Endothelial cell of umbilical vein (primary cell): Measurements from ENCODE around the gene B3GALNT1. TPM values are rescaled to one million over a fixed set of nuclear protein-coding genes. Genes with fewer than 3 reads are reported as not detected.

Experiments
- BruUV-seq: library from RNA; stranded (reverse); fragments of 400-500 nt; replicated peaks from 2 replicates; lab custom pipeline; 2021; lab: Mats Ljungman, UMichigan
- CTCF ChIA-PET: fragments of 300-600, 350-600 bp; sonication (Branson Sonifier 250); formaldehyde crosslinking; loops from one replicate; lab custom pipeline; 2021; ENCODE audit warnings: antibody characterized with exemption, inconsistent platforms; lab: Charles Lee
- POLR2A ChIA-PET: fragments of 300-600, 350-600 bp; sonication (Branson Sonifier 250); formaldehyde crosslinking; loops from one replicate; lab custom pipeline; 2021; ENCODE audit warnings: antibody characterized with exemption, inconsistent platforms; lab: Charles Lee
- DNase-seq: peaks from one replicate; pipeline ENCODE4 v3.0.0-alpha.2; 2011; ENCODE audit warnings: low read depth, low spot score
- FAIRE-seq: peaks from 2 replicates; lab custom pipeline; 2011; peaks lifted over from hg19 to GRCh38; lab: Jason Lieb, UNC
- H2AFZ ChIP-seq: 2 replicates; pipeline ENCODE4 v1.6.0; 2012; ENCODE audit warnings: low read depth, low read length, control low read depth, inconsistent platforms
- H3K27ac ChIP-seq: 2 replicates; pipeline ENCODE4 v1.5.1; 2011; ENCODE audit warnings: low read depth, mild to moderate bottlenecking, control low read depth, low read length, moderate library complexity; ENCODE audit not compliant: insufficient read depth
- H3K27me3 ChIP-seq, 2 experiments: 2 replicates each; pipeline versions ENCODE4 v1.6.0 to v1.6.1; 2011; ENCODE audit warnings: low read length in 2 of 2, mixed read lengths in 1 of 2; ENCODE audit not compliant: control insufficient read depth in 2 of 2, insufficient read depth in 2 of 2
- H3K36me3 ChIP-seq, 2 experiments: 2 replicates in 1 of 2; 3 replicates in 1 of 2; pipeline ENCODE4 v1.5.1; 2011; ENCODE audit warnings: low read length in 2 of 2, mild to moderate bottlenecking in 1 of 2, moderate library complexity in 1 of 2; ENCODE audit not compliant: control insufficient read depth in 2 of 2, insufficient read depth in 2 of 2; ENCODE audit errors: extremely low read depth in 1 of 2
- H3K4me1 ChIP-seq: 3 replicates; pipeline ENCODE4 v1.5.1; 2011; ENCODE audit warnings: mild to moderate bottlenecking, low read length; ENCODE audit not compliant: control insufficient read depth, insufficient read depth; ENCODE audit errors: extremely low read depth
- H3K4me2 ChIP-seq: 2 replicates; pipeline ENCODE4 v1.6.1; 2011; ENCODE audit warnings: low read length, control low read depth, mixed read lengths; ENCODE audit not compliant: insufficient read depth
- H3K4me3 ChIP-seq, 3 experiments: fragments of 200-600 bp in 1 of 3; sonication (generic), shearing (Covaris generic) in 1 of 3; replicated peaks in 1 of 3; 2 replicates each; pipeline ENCODE4 v1.5.1; 2011 to 2016; ENCODE audit warnings: control low read depth in 3 of 3, low read length in 3 of 3, mild to moderate bottlenecking in 2 of 3, inconsistent platforms in 1 of 3, low read depth in 1 of 3, moderate library complexity in 1 of 3; ENCODE audit not compliant: insufficient read depth in 1 of 3
- H3K79me2 ChIP-seq: 2 replicates; pipeline ENCODE4 v1.6.0; 2012; ENCODE audit warnings: low read length, inconsistent platforms; ENCODE audit not compliant: control insufficient read depth, insufficient read depth
- H3K9ac ChIP-seq: replicated peaks from 2 replicates; pipeline ENCODE3; 2011; ENCODE audit warnings: low read length, control low read depth; ENCODE audit not compliant: insufficient read depth; ENCODE audit errors: extremely low read depth
- H3K9me1 ChIP-seq: replicated peaks from 3 replicates; pipeline ENCODE4 v1.6.0; 2011; ENCODE audit warnings: mild to moderate bottlenecking, low read length; ENCODE audit not compliant: control insufficient read depth, insufficient read depth; ENCODE audit errors: extremely low read depth
- H3K9me3 ChIP-seq: replicated peaks from 2 replicates; pipeline ENCODE4 v1.5.1; 2012; ENCODE audit warnings: low read length, inconsistent platforms; ENCODE audit not compliant: control insufficient read depth, insufficient read depth
- H4K20me1 ChIP-seq: replicated peaks from 2 replicates; pipeline ENCODE3; 2011; ENCODE audit warnings: mild to moderate bottlenecking, low read length; ENCODE audit not compliant: control insufficient read depth, insufficient read depth; ENCODE audit errors: extremely low read depth
- CTCF ChIP-seq, 2 donors: IDR thresholded peaks; 1 replicate in 1 of 2; 2 replicates in 1 of 2; pipeline ENCODE4 v1.5.1; 2011; ENCODE audit warnings: low read length in 2 of 2, mild to moderate bottlenecking in 2 of 2, moderate library complexity in 2 of 2, control low read depth in 1 of 2, inconsistent platforms in 1 of 2, low read depth in 1 of 2; ENCODE audit not compliant: insufficient read depth in 1 of 2; ENCODE audit errors: extremely low read depth in 1 of 2
- EZH2 ChIP-seq: IDR thresholded peaks from 2 replicates; pipeline ENCODE4 v1.6.1; 2012; ENCODE audit warnings: borderline replicate concordance, low read depth, mild to moderate bottlenecking, moderate library complexity, low read length, inconsistent platforms; ENCODE audit not compliant: severe bottlenecking
- FOS ChIP-seq: IDR thresholded peaks from 2 replicates; pipeline ENCODE4 v1.6.1; 2011; ENCODE audit warnings: mild to moderate bottlenecking, low read length, moderate library complexity, borderline replicate concordance; ENCODE audit not compliant: insufficient read depth
- GATA2 ChIP-seq: IDR thresholded peaks from 2 replicates; pipeline ENCODE4 v1.7.0; 2011; ENCODE audit warnings: low read depth, mild to moderate bottlenecking, moderate library complexity, mixed read lengths, low read length; ENCODE audit not compliant: insufficient read length, insufficient read depth
- JUN ChIP-seq: IDR thresholded peaks from 2 replicates; pipeline ENCODE4 v1.6.1; 2011; ENCODE audit warnings: borderline replicate concordance, low read depth; ENCODE audit not compliant: insufficient read length, insufficient read depth
- MAX ChIP-seq: IDR thresholded peaks from 2 replicates; pipeline ENCODE4 v1.6.1; 2011; ENCODE audit not compliant: insufficient read depth, insufficient read length
- MYC ChIP-seq: IDR thresholded peaks from one replicate; pipeline ENCODE4 v1.6.1; 2011; ENCODE audit warnings: mild to moderate bottlenecking, low read depth, low read length
- POLR2A ChIP-seq: IDR thresholded peaks from 2 replicates; pipeline ENCODE4 v1.6.1; 2012; ENCODE audit warnings: low read depth, mild to moderate bottlenecking, control low read depth, low read length
- POLR2AphosphoS5 ChIP-seq: IDR thresholded peaks from 2 replicates; pipeline ENCODE4 v1.6.1; 2012; ENCODE audit warnings: low read depth, mild to moderate bottlenecking, control low read depth, low read length, moderate library complexity; ENCODE audit not compliant: insufficient read depth
- dilution Hi-C: fragments of 300-500 bp; cut with MboI; formaldehyde crosslinking; loops from one replicate; pipeline ENCODE4 v1.15.0; 2019; ENCODE audit warnings: low sequenced_read_pairs; ENCODE audit not compliant: extremely low pct_ligation_motif_present
- intact Hi-C: fragments of 100-400 bp; cut with micrococcal nuclease; formaldehyde crosslinking; loops from one replicate; pipeline ENCODE4 v1.10.0; 2022
- polyA plus RNA-seq, 4 experiments: library from polyadenylated mRNA; depleted of rRNA in 3 of 4; stranded (reverse) in 3 of 4; unstranded in 1 of 4; fragments of >200 nt; gene quantifications; 2 replicates each; pipeline versions ENCODE4 v1.2.1 to v1.2.3, GENCODE V29; 2011 to 2012; ENCODE audit warnings: missing spikeins in 1 of 4
- total RNA-seq: library from RNA; stranded (reverse); gene quantifications from 2 replicates; pipeline ENCODE4 v1.2.3, GENCODE V29; 2021

The B3GALNT1 gene
- total and polyA plus RNA-seq, 2 donors (not counting 3 experiments of a cell fraction or from before 2014, with no cell fraction given) = 19.4 to 29.4 TPM

- no peak for FAIRE-seq
Observed at GRCh38 chr3:161072211-161072621, 32.9 kb downstream of the B3GALNT1 start.

More at GRCh38 chr3:161072211-161072621, 32.9 kb downstream of the B3GALNT1 start:
- H3K4me2 ChIP-seq = no peak overlapping the region
- H3K9me3 ChIP-seq = no peaks in the 10 kb centered on the region
- no peak overlapping the region for H2AFZ ChIP-seq
- H3K9me1 ChIP-seq = no peaks in the 10 kb centered on the region
- H3K27me3 ChIP-seq = no peaks in the 10 kb centered on the region
- dilution Hi-C loops (no loop called here), intact Hi-C loops (no loop called here)
- H3K27ac ChIP-seq = no peak overlapping the region
- peaks cover 29% of the 10 kb centered on the region for H3K4me1 ChIP-seq
- ChIA-PET POLR2A (no interaction called here), CTCF (interaction anchor here (1.2 kb wide), 2 partner anchors 8 to 115 kb away, joined by 3 read pairs; no protein-coding TSS in a partner anchor)
- no TSS peak for BruUV-seq
- no peak overlapping the region for H3K4me3 ChIP-seq
- H3K36me3 ChIP-seq = no peaks in the 10 kb centered on the region
- H3K79me2 ChIP-seq = no peaks in the 10 kb centered on the region
- TF ChIP-seq POLR2AphosphoS5 (no peak), EZH2 (no peak), GATA2 (no peak), MYC (no peak), JUN (no peak), POLR2A (no peak), FOS (no peak), MAX (no peak), CTCF (IDR thresholded peaks at IDR 0.05; ENCODE audit: extremely low read depth in 1 of 2, insufficient read depth in 1 of 2, low read depth in 1 of 2, low read length in 2 of 2) (no peak)
- H4K20me1 ChIP-seq = no peaks in the 10 kb centered on the region
- no peak overlapping the region for H3K9ac ChIP-seq
- DNase-seq = no peak
